Measurements from ENCODE around the gene REEP1. TPM values are rescaled to one million over a fixed set of nuclear protein-coding genes. Genes with fewer than 3 reads are reported as not detected.
A peak's percentile ranks its signal among the peaks of the same experiment; 100 is the strongest.

Gene REEP1
- polyA plus RNA-seq, 1 donor (not counting 4 experiments of a cell fraction or from before 2014, with no cell fraction given): 0.30 TPM

- FAIRE-seq (no peak), DNase-seq (ENCODE audit: low read depth, low spot score) (no peak)
- H3K36me3 ChIP-seq (ENCODE audit: control insufficient read depth in 2 of 2, extremely low read depth in 1 of 2, insufficient read depth in 2 of 2, low read length in 2 of 2): no peaks in the 10 kb centered on the region
- TF ChIP-seq CTCF (optimal IDR thresholded peaks at IDR 0.05 in 1 of 3, IDR thresholded peaks at IDR 0.05 in 1 of 3, conservative IDR thresholded peaks at IDR 0.05 in 1 of 3; ENCODE audit: extremely low read depth in 1 of 3, insufficient read depth in 2 of 3, low read length in 3 of 3) (no peak), EZH2 (IDR thresholded peaks at IDR 0.05; ENCODE audit: low read length) (no peak)
- H3K9ac ChIP-seq (ENCODE audit: control insufficient read depth, extremely low read depth, insufficient read depth, low read length): no peak overlapping the region
- H3K4me2 ChIP-seq (ENCODE audit: control insufficient read depth, extremely low read depth, insufficient read depth, low read depth, low read length): no peak overlapping the region
- no peaks in the 10 kb centered on the region for H4K20me1 ChIP-seq (ENCODE audit: control insufficient read depth, extremely low read depth, insufficient read depth, low read length)
- no peak overlapping the region for H3K27ac ChIP-seq (ENCODE audit: control insufficient read depth, insufficient read depth, low read length)
- peaks cover 13% of the 10 kb centered on the region for H3K4me1 ChIP-seq (ENCODE audit: control insufficient read depth, extremely low read depth, insufficient read depth, low read length)
- H3K4me3 ChIP-seq (ENCODE audit: control insufficient read depth in 2 of 3, extremely low read depth in 1 of 3, insufficient read depth in 2 of 3, low read depth in 1 of 3, low read length in 3 of 3): no peak overlapping the region
- H3K27me3 ChIP-seq (ENCODE audit: control insufficient read depth, extremely low read depth, insufficient read depth, low read length): no peaks in the 10 kb centered on the region
- no peak overlapping the region for H2AFZ ChIP-seq (ENCODE audit: control insufficient read depth, low read length)
- no peaks in the 10 kb centered on the region for H3K9me1 ChIP-seq (ENCODE audit: control insufficient read depth, extremely low read depth, insufficient read depth, low read length)
- no peaks in the 10 kb centered on the region for H3K79me2 ChIP-seq (ENCODE audit: control insufficient read depth, insufficient read depth, low read length)
- H3K9me3 ChIP-seq (ENCODE audit: control insufficient read depth, low read depth, low read length): no peaks in the 10 kb centered on the region
- dilution Hi-C loops (cut with MboI; ENCODE audit: extremely low pct_ligation_motif_present, low sequenced_read_pairs): no loop called here
Measured at GRCh38 chr2:86223140-86223926, 114.1 kb downstream of the REEP1 start.

GRCh38 chr2:86221066-86221684, 116.3 kb downstream of the REEP1 start:
- no peaks in the 10 kb centered on the region for H3K9me1 ChIP-seq (ENCODE audit: control insufficient read depth, extremely low read depth, insufficient read depth, low read length)
- DNase-seq (ENCODE audit: low read depth, low spot score) (no peak), FAIRE-seq (no peak)
- peaks cover 14% of the 10 kb centered on the region for H3K4me1 ChIP-seq (ENCODE audit: control insufficient read depth, extremely low read depth, insufficient read depth, low read length)
- H3K79me2 ChIP-seq (ENCODE audit: control insufficient read depth, insufficient read depth, low read length): no peaks in the 10 kb centered on the region
- no peak overlapping the region for H3K4me3 ChIP-seq (ENCODE audit: control insufficient read depth in 2 of 3, extremely low read depth in 1 of 3, insufficient read depth in 2 of 3, low read depth in 1 of 3, low read length in 3 of 3)
- no peaks in the 10 kb centered on the region for H3K9me3 ChIP-seq (ENCODE audit: control insufficient read depth, low read depth, low read length)
- H2AFZ ChIP-seq (ENCODE audit: control insufficient read depth, low read length): no peak overlapping the region
- H4K20me1 ChIP-seq (ENCODE audit: control insufficient read depth, extremely low read depth, insufficient read depth, low read length): no peaks in the 10 kb centered on the region
- dilution Hi-C loops (cut with MboI; ENCODE audit: extremely low pct_ligation_motif_present, low sequenced_read_pairs): no loop called here
- no peak overlapping the region for H3K4me2 ChIP-seq (ENCODE audit: control insufficient read depth, extremely low read depth, insufficient read depth, low read depth, low read length)
- no peaks in the 10 kb centered on the region for H3K36me3 ChIP-seq (ENCODE audit: control insufficient read depth in 2 of 2, extremely low read depth in 1 of 2, insufficient read depth in 2 of 2, low read length in 2 of 2)
- H3K27ac ChIP-seq (ENCODE audit: control insufficient read depth, insufficient read depth, low read length): no peak overlapping the region
- peak; percentile 78 to 93 (median 83) for TF ChIP-seq CTCF (optimal IDR thresholded peaks at IDR 0.05 in 1 of 3, IDR thresholded peaks at IDR 0.05 in 1 of 3, conservative IDR thresholded peaks at IDR 0.05 in 1 of 3; ENCODE audit: extremely low read depth in 1 of 3, insufficient read depth in 2 of 3, low read length in 3 of 3)
- TF ChIP-seq EZH2 (IDR thresholded peaks at IDR 0.05; ENCODE audit: low read length): no peak
- no peak overlapping the region for H3K9ac ChIP-seq (ENCODE audit: control insufficient read depth, extremely low read depth, insufficient read depth, low read length)
- no peaks in the 10 kb centered on the region for H3K27me3 ChIP-seq (ENCODE audit: control insufficient read depth, extremely low read depth, insufficient read depth, low read length)

Measured in keratinocyte (primary cell).